ENCODE results near the gene OTUD3. TPM values are rescaled to one million over a fixed set of nuclear protein-coding genes. Genes with fewer than 3 reads are reported as not detected.

The OTUD3 gene
- total and polyA plus RNA-seq, 2 of the 13 experiments (the other 11 are each of a cell fraction or from before 2014, with no cell fraction given): 5.2 to 7.5 TPM

- intact Hi-C loops (cut with micrococcal nuclease; ENCODE audit: unreplicated experiment): no loop called here
- Histone ChIP-seq H3K9me3 (ENCODE audit: low read length) (no peaks in the 10 kb centered on the region), H3K9ac (ENCODE audit: insufficient read depth, low read depth, low read length) (no peak overlapping the region), H4K20me1 (ENCODE audit: insufficient read depth, low read length) (no peaks in the 10 kb centered on the region), H3K79me2 (ENCODE audit: insufficient read depth, low read length) (no peaks in the 10 kb centered on the region), H3K4me2 (ENCODE audit: low read depth, low read length) (no peak overlapping the region), H3K4me3 (replicated peaks in 1 of 3; ENCODE audit: insufficient read depth in 1 of 3, low read depth in 2 of 3, low read length in 3 of 3) (no peak overlapping the region), H2AFZ (ENCODE audit: low read length) (no peak overlapping the region), H3K4me1 (ENCODE audit: insufficient read depth, low read length) (no peaks in the 10 kb centered on the region; the same call in 1 of the 2 replicates), H3K27me3 (ENCODE audit: control insufficient read depth in 1 of 2, insufficient read depth in 2 of 2, low read length in 2 of 2) (peaks cover 1 to 3% of the 10 kb centered on the region in 2 experiments; a peak in 3 of 5 replicates), H3K36me3 (replicated peaks in 1 of 2; ENCODE audit: control insufficient read depth in 1 of 2, insufficient read depth in 2 of 2, low read length in 2 of 2) (no peaks in the 10 kb centered on the region), H3K27ac (ENCODE audit: extremely low read length, insufficient read depth, low read length) (no peak overlapping the region)
- 14% methylated on average over 11 of the region's 11 CpGs for WGBS (ENCODE audit: low lambda C conversion rate)
- peak; percentile 98 for TF ChIP-seq MAFF (IDR thresholded peaks at IDR 0.05; ENCODE audit: low read depth, low read length)
- TF ChIP-seq MAFK (conservative IDR thresholded peaks at IDR 0.05 in 1 of 2, IDR thresholded peaks at IDR 0.05 in 1 of 2; ENCODE audit: low read length in 2 of 2): peak; percentile 95 to 98
- TF ChIP-seq ZNF564 (CRISPR knock-in tag; IDR thresholded peaks at IDR 0.05): no peak
- CTCF ChIA-PET (ENCODE audit: low intra/inter-chr PET ratio, low total read pairs): no interaction called here
- in situ Hi-C loops (cut with HindIII; ENCODE audit: extremely low pct_ligation_motif_present, low pct_unique_long_range_greater_than_20kb): no loop called here
- FAIRE-seq (no peak), ATAC-seq (no peak), DNase-seq (ENCODE audit: low spot score) (no peak)
- POLR2A ChIA-PET: no interaction called here
- no TSS peak for BruUV-seq (replicated peaks)
These were observed 37.3 kb upstream of the OTUD3 start for GRCh38 chr1:19844731-19845495.

DNA sequence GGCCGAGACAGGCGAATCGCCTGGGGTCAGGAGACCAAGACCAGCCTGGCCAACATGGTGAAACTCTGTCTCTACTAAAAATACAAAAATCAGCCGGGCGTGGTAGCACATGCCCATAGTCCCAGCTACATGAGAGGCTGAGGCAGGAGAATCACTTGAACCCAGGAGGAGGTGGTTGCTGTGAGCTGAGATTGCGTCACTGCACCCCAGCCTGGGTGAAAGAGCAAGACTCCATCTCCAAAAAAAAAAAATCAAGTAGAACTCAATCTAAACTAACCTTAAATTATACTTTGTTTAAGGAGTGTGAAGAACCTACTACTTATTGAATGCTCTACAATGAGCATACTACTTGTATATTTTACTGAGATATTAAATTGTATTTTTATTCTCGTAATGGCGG lies 36.6 kb upstream of the OTUD3 start:
- Histone ChIP-seq H2AFZ (ENCODE audit: low read length) (no peak overlapping the region), H3K27ac (ENCODE audit: extremely low read length, insufficient read depth, low read length) (no peak overlapping the region), H3K36me3 (replicated peaks in 1 of 2; ENCODE audit: control insufficient read depth in 1 of 2, insufficient read depth in 2 of 2, low read length in 2 of 2) (no peaks in the 10 kb centered on the region), H3K4me1 (ENCODE audit: insufficient read depth, low read length) (no peaks in the 10 kb centered on the region; the same call in 1 of the 2 replicates), H3K4me3 (replicated peaks in 1 of 3; ENCODE audit: insufficient read depth in 1 of 3, low read depth in 2 of 3, low read length in 3 of 3) (no peak overlapping the region), H3K79me2 (ENCODE audit: insufficient read depth, low read length) (no peaks in the 10 kb centered on the region), H3K9ac (ENCODE audit: insufficient read depth, low read depth, low read length) (no peak overlapping the region), H3K9me3 (ENCODE audit: low read length) (no peaks in the 10 kb centered on the region), H3K27me3 (ENCODE audit: control insufficient read depth in 1 of 2, insufficient read depth in 2 of 2, low read length in 2 of 2) (peaks cover 1 to 6% of the 10 kb centered on the region in 2 experiments; a peak in 3 of 5 replicates), H4K20me1 (ENCODE audit: insufficient read depth, low read length) (no peaks in the 10 kb centered on the region), H3K4me2 (ENCODE audit: low read depth, low read length) (no peak overlapping the region)
- BruUV-seq (replicated peaks): no TSS peak
- POLR2A ChIA-PET: no interaction called here
- CTCF ChIA-PET (ENCODE audit: low intra/inter-chr PET ratio, low total read pairs): no interaction called here
- DNase-seq (ENCODE audit: low spot score): no peak
- ATAC-seq: no peak
- in situ Hi-C loops (cut with HindIII; ENCODE audit: extremely low pct_ligation_motif_present, low pct_unique_long_range_greater_than_20kb) (no loop called here), intact Hi-C loops (cut with micrococcal nuclease; ENCODE audit: unreplicated experiment) (no loop called here)
- FAIRE-seq: no peak
- WGBS (ENCODE audit: low lambda C conversion rate): 74% methylated on average over 8 of the region's 8 CpGs
- TF ChIP-seq KMT2A (CRISPR knock-in tag; IDR thresholded peaks at IDR 0.05): no peak
- TF ChIP-seq NFIB (CRISPR knock-in tag; IDR thresholded peaks at IDR 0.05; ENCODE audit: borderline replicate concordance): no peak
- no peak for TF ChIP-seq KLF15 (CRISPR knock-in tag; IDR thresholded peaks at IDR 0.05; ENCODE audit: borderline replicate concordance)
- no peak for TF ChIP-seq ZFP1 (CRISPR knock-in tag; IDR thresholded peaks at IDR 0.05)
- TF ChIP-seq SP1 (IDR thresholded peaks at IDR 0.05): no peak
- TF ChIP-seq SP1 (CRISPR knock-in tag; IDR thresholded peaks at IDR 0.05): no peak
- TF ChIP-seq MXI1 (IDR thresholded peaks at IDR 0.05; ENCODE audit: borderline replicate concordance, low read depth, low read length): no peak
- TF ChIP-seq ZNF124 (CRISPR knock-in tag; IDR thresholded peaks at IDR 0.05): no peak
- TF ChIP-seq ARID5B (CRISPR knock-in tag; IDR thresholded peaks at IDR 0.05): no peak
- no peak for TF ChIP-seq ZNF207 (IDR thresholded peaks at IDR 0.05; ENCODE audit: borderline replicate concordance)
- TF ChIP-seq ZNF343 (CRISPR knock-in tag; IDR thresholded peaks at IDR 0.05): no peak
- no peak for TF ChIP-seq ARNT (IDR thresholded peaks at IDR 0.05)
- no peak for TF ChIP-seq ZBTB3 (CRISPR knock-in tag; IDR thresholded peaks at IDR 0.05; ENCODE audit: borderline replicate concordance, low read depth)
